Hepatocyte (in vitro differentiated cells): ENCODE data around the gene ELFN1. TPM values are rescaled to one million over a fixed set of nuclear protein-coding genes. Genes with fewer than 3 reads are reported as not detected.

Experiments used
- DNase-seq: peaks from one replicate; pipeline ENCODE4 v3.0.0-alpha.2; 2016; ENCODE audit warnings: low spot score
- H2AFZ ChIP-seq: fragments of 200-600 bp; sonication (generic); 2 replicates; pipeline ENCODE4 v1.6.0; 2016; ENCODE audit warnings: antibody characterized with exemption, mild to moderate bottlenecking
- H3K27ac ChIP-seq: fragments of 200-600 bp; sonication (generic); 2 replicates; pipeline ENCODE4 v1.5.1; 2016; ENCODE audit warnings: mild to moderate bottlenecking
- H3K27me3 ChIP-seq: fragments of 200-600 bp; sonication (generic); 2 replicates; pipeline ENCODE4 v1.6.1; 2016
- H3K36me3 ChIP-seq: fragments of 200-600 bp; sonication (generic); replicated peaks from 2 replicates; pipeline ENCODE4 v1.5.1; 2016; ENCODE audit warnings: low read depth; ENCODE audit not compliant: insufficient read depth
- H3K4me1 ChIP-seq: fragments of 200-600 bp; sonication (generic); 2 replicates; pipeline ENCODE4 v1.5.1; 2016; ENCODE audit warnings: mild to moderate bottlenecking, moderate library complexity; ENCODE audit not compliant: insufficient read depth
- H3K4me2 ChIP-seq: fragments of 200-600 bp; sonication (generic); 2 replicates; pipeline ENCODE4 v1.6.0; 2016
- H3K4me3 ChIP-seq: fragments of 200-600 bp; sonication (generic); 2 replicates; pipeline ENCODE4 v1.5.1; 2016; ENCODE audit warnings: mild to moderate bottlenecking
- H3K79me2 ChIP-seq: fragments of 200-600 bp; sonication (generic); 2 replicates; pipeline ENCODE4 v1.6.0; 2017; ENCODE audit warnings: mild to moderate bottlenecking
- H3K9me2 ChIP-seq: fragments of 200-600 bp; sonication (generic); replicated peaks from 2 replicates; pipeline ENCODE4 v1.6.0; 2017; ENCODE audit warnings: mild to moderate bottlenecking; ENCODE audit not compliant: insufficient read depth
- H3K9me3 ChIP-seq: fragments of 200-600 bp; sonication (generic); 2 replicates; pipeline ENCODE4 v1.5.1; 2016; ENCODE audit warnings: low read depth, mild to moderate bottlenecking
- H4K20me1 ChIP-seq: fragments of 200-600 bp; sonication (generic); 2 replicates; pipeline ENCODE4 v1.6.0; 2016; ENCODE audit warnings: mild to moderate bottlenecking; ENCODE audit not compliant: insufficient read depth, poor library complexity, severe bottlenecking
- EZH2 ChIP-seq: fragments of 200-600 bp; sonication (generic); IDR thresholded peaks from 2 replicates; pipeline ENCODE4 v1.6.1; 2016; ENCODE audit warnings: antibody characterized with exemption, mild to moderate bottlenecking, borderline replicate concordance
- EZH2phosphoT487 ChIP-seq: fragments of 200-600 bp; sonication (generic); IDR thresholded peaks from one replicate; pipeline ENCODE4 v1.6.1; 2018; ENCODE audit warnings: antibody characterized with exemption, mild to moderate bottlenecking, low read depth, moderate library complexity; ENCODE audit not compliant: unreplicated experiment, severe bottlenecking
- WGBS: methylation state at CpG from one replicate; pipeline ENCODE4 v1.1.6; 2016; ENCODE audit warnings: low lambda C conversion rate; ENCODE audit errors: missing lambda C conversion rate; 5-methylcytosine and 5-hydroxymethylcytosine counted together
- polyA plus RNA-seq: library from polyadenylated mRNA; unstranded; fragments of >200 nt; fragmentation: Nextera tagmentation; extraction: Ambion mirVana; gene quantifications from 2 replicates; pipeline ENCODE4 v1.2.1, GENCODE V29; 2016
- total RNA-seq: library from RNA; depleted of rRNA; stranded (reverse); fragments of >200 nt; gene quantifications from 2 replicates; pipeline ENCODE4 v1.2.3, GENCODE V29; 2014
- TF ChIP-seq, protein P1 (sequence below): fragments of 200-600 bp; sonication (generic); IDR thresholded peaks from 2 replicates; pipeline ENCODE4 v1.5.1; 2016; ENCODE audit warnings: antibody characterized with exemption, mild to moderate bottlenecking; ENCODE audit not compliant: poor library complexity

ELFN1 gene
- total and polyA plus RNA-seq, 2 experiments from 2014 or later, result 3.6 to 5.5 TPM

DNA sequence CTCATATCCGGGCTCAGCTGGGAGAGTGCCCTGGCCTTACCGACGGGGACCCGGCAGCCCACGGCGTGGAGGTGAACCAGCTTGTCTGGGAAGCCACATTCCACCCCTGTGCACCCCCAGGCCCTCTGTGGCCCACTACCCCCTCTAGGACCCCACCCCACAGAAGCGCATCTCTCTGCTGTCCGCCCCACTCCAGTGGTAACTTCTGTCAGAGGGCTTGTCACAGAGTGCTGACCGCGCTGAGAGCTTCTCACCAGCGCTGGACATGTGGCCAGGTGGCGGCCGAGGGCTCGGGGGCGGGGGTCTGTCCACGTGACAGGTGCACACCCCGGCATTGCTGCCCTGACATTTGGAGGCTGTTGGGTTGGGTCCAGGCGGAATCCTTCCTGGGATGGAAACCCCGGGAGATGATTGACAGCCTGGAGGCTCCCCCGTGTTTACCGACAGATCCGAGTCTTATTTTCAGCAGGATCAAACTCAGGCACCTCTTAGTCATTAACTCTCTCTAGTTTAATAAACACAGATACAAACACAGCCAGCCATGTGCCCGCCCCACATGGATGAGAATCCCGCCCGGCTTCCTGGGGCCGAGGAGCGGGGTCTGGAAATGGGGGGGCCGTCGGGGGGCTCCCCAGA lies 5.1 kb downstream of the ELFN1 start:
- WGBS, result 82% methylated on average over 25 of the region's 29 CpGs
- TF ChIP-seq, protein P1, sequence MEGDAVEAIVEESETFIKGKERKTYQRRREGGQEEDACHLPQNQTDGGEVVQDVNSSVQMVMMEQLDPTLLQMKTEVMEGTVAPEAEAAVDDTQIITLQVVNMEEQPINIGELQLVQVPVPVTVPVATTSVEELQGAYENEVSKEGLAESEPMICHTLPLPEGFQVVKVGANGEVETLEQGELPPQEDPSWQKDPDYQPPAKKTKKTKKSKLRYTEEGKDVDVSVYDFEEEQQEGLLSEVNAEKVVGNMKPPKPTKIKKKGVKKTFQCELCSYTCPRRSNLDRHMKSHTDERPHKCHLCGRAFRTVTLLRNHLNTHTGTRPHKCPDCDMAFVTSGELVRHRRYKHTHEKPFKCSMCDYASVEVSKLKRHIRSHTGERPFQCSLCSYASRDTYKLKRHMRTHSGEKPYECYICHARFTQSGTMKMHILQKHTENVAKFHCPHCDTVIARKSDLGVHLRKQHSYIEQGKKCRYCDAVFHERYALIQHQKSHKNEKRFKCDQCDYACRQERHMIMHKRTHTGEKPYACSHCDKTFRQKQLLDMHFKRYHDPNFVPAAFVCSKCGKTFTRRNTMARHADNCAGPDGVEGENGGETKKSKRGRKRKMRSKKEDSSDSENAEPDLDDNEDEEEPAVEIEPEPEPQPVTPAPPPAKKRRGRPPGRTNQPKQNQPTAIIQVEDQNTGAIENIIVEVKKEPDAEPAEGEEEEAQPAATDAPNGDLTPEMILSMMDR, result no peak
- no peak for TF ChIP-seq EZH2phosphoT487
- TF ChIP-seq EZH2, result no peak
- H3K4me2 ChIP-seq, result no peak overlapping the region

DNA sequence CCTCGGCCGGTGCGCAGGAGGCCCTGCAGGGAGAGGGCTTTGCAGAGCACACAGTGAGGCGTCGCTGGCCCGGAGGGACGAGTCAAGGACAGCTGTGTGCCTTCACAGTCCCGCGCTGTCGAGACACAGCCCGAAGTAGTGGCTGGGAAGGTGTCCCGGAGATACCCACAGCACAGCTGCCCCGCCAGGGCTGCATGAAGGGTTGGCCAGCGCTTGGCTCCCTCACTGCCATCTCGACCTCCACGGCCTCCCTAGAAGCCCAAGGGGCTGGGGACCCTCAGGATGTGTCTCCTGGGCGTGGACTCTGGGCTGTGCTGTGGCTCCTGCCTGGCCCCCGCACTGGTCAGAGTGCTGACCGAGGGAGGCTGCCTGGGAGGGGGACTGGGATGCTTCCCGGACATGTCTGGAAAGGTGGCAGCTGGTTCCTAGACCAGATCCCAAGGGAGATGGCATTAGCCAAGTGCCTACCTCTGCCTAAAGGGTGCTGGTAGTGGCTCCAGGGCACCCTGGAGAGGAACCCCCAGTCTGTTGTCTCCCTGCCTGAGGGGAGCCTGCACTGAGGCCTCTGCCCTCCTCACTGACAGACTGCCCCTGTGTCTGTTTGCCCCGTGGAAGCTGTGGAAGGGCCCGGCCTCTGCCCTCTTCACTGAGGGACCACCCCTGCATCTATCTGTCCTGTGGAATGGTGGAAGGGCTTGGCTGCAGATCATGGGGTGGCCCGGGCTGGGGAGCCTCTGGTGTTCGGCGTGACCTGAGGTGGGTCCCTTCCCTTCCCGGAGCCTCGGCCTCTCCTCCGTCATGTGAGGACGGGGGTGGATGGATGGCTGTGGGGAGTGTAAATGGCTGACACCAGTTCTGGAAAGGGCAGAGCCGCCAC lies 5.8 kb downstream of the ELFN1 start:
- peaks cover 6% of the 10 kb centered on the region for H4K20me1 ChIP-seq
- H3K9me2 ChIP-seq, result no peaks in the 10 kb centered on the region
- H3K4me3 ChIP-seq, result no peak overlapping the region
- no peak overlapping the region for H3K27ac ChIP-seq
- peaks cover 18% of the 10 kb centered on the region for H3K27me3 ChIP-seq
- TF ChIP-seq, protein P1, result no peak
- no peak for TF ChIP-seq EZH2phosphoT487
- TF ChIP-seq EZH2, result no peak
- no peak overlapping the region for H2AFZ ChIP-seq
- no peaks in the 10 kb centered on the region for H3K36me3 ChIP-seq
- no peak overlapping the region for H3K4me2 ChIP-seq
- H3K79me2 ChIP-seq, result no peaks in the 10 kb centered on the region
- H3K9me3 ChIP-seq, result no peaks in the 10 kb centered on the region
- peak; percentile 5 for DNase-seq
- 90% methylated on average over 23 of the region's 30 CpGs for WGBS
- no peaks in the 10 kb centered on the region for H3K4me1 ChIP-seq

More for the DNA sequence above, 5.1 kb downstream of the ELFN1 start:
- Histone ChIP-seq H3K27me3 (peaks cover 22% of the 10 kb centered on the region), H3K4me3 (no peak overlapping the region), H3K27ac (no peak overlapping the region), H3K36me3 (no peaks in the 10 kb centered on the region), H3K4me1 (no peaks in the 10 kb centered on the region), H4K20me1 (peaks cover 6% of the 10 kb centered on the region), H3K79me2 (no peaks in the 10 kb centered on the region), H3K9me2 (no peaks in the 10 kb centered on the region), H3K9me3 (no peaks in the 10 kb centered on the region), H2AFZ (no peak overlapping the region)
- no peak for DNase-seq

DNA sequence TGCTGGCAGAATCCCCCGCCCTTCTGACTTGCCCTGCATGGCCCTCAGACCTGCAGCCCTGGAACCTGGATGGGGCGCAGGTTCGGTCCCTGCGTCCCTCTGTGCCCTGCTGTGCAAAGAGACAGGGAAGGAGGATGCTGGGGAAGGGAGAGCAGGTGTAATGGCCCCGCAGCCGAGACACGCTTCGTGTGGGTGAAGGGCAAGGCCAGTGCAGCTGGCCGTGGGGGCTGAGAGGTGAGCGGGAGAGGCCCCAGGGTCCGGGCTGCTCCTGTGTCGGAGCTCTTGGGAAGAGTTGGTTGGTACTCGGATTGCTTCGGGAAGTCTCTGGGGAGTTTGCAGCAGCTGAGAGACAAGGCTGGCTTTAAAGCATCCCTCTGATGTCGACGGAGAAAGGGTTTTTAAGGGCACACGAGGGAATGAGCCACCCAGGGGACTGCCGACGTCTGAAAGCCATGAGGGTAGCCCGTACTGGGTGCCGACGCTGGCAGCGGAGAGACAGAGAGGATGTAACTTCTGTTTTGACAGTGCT lies 6.5 kb downstream of the ELFN1 start:
- H3K4me1 ChIP-seq, result no peaks in the 10 kb centered on the region
- H3K36me3 ChIP-seq, result no peaks in the 10 kb centered on the region
- H3K79me2 ChIP-seq, result no peaks in the 10 kb centered on the region
- WGBS, result 91% methylated on average over 23 of the region's 23 CpGs
- DNase-seq, result no peak
- H3K27me3 ChIP-seq, result peaks cover 11% of the 10 kb centered on the region
- no peak overlapping the region for H3K4me2 ChIP-seq
- no peak for TF ChIP-seq EZH2phosphoT487
- TF ChIP-seq EZH2, result no peak
- TF ChIP-seq, protein P1, result no peak
- H4K20me1 ChIP-seq, result peaks cover 6% of the 10 kb centered on the region
- H3K27ac ChIP-seq, result no peak overlapping the region
- H3K9me3 ChIP-seq, result no peaks in the 10 kb centered on the region
- no peaks in the 10 kb centered on the region for H3K9me2 ChIP-seq
- H2AFZ ChIP-seq, result no peak overlapping the region
- no peak overlapping the region for H3K4me3 ChIP-seq
